A549 (cell line): ENCODE measurements around the gene ALKAL2.

Source experiments
- BHLHE40 ChIP-seq: IDR thresholded peaks from 2 replicates; pipeline ENCODE4 v1.6.1; 2012; ENCODE audit warnings: low read depth, low read length, inconsistent platforms
- EP300 ChIP-seq, 2 experiments: fragments of >200 bp; sonication (Bioruptor Twin); formaldehyde crosslinking; IDR thresholded peaks; 2 replicates in 1 of 2; 3 replicates in 1 of 2; pipeline ENCODE4 v1.6.1; 2016 to 2017
- FOSL2 ChIP-seq, 2 experiments: fragments of 450-650 bp in 1 of 2; fragments of >200 bp in 1 of 2; sonication (Bioruptor Twin) in 1 of 2; formaldehyde crosslinking; IDR thresholded peaks; 2 replicates each; pipeline versions ENCODE4 v1.5.0 to v1.6.1; 2016 to 2020; ENCODE audit warnings: mild to moderate bottlenecking in 1 of 2, moderate library complexity in 1 of 2
- JUN ChIP-seq, 2 experiments: fragments of >200 bp; sonication (Bioruptor Twin); formaldehyde crosslinking; IDR thresholded peaks; 2 replicates in 1 of 2; 3 replicates in 1 of 2; pipeline ENCODE4 v1.6.1; 2016 to 2017
- MAZ ChIP-seq: fragments of 150-350 bp; IDR thresholded peaks from 2 replicates; pipeline ENCODE4 v1.6.1; 2014; ENCODE audit warnings: antibody characterized with exemption, low read depth, low read length, borderline replicate concordance
- POLR2A ChIP-seq: IDR thresholded peaks from 2 replicates; pipeline ENCODE4 v1.6.1; 2012; ENCODE audit warnings: mild to moderate bottlenecking, low read length
- POLR2AphosphoS2 ChIP-seq: conservative IDR thresholded peaks from 2 replicates; pipeline ENCODE4 v1.6.1; 2012; ENCODE audit warnings: low read length, improper control_type of control experiment, inconsistent platforms
- RAD21 ChIP-seq, 2 experiments: fragments of >200 bp in 1 of 2; sonication (Bioruptor Twin) in 1 of 2; formaldehyde crosslinking in 1 of 2; IDR thresholded peaks in 1 of 2; conservative IDR thresholded peaks in 1 of 2; 2 replicates in 1 of 2; 3 replicates in 1 of 2; pipeline ENCODE4 v1.6.1; 2012 to 2018; ENCODE audit warnings: inconsistent platforms in 1 of 2
- RFX5 ChIP-seq: fragments of 450-650 bp; IDR thresholded peaks from 2 replicates; pipeline ENCODE4 v1.7.1; 2014; ENCODE audit warnings: antibody characterized with exemption, mild to moderate bottlenecking, moderate library complexity
- ZNF302 ChIP-seq: fragments of 250-450 bp; sonication (Bioruptor Pico); IDR thresholded peaks from 2 replicates; pipeline ENCODE4 v1.9.0; 2021; ENCODE audit warnings: inconsistent platforms, mild to moderate bottlenecking, moderate library complexity
- TF ChIP-seq, protein P1 (sequence below): IDR thresholded peaks from 2 replicates; pipeline ENCODE4 v1.6.1; 2012; ENCODE audit warnings: low read depth, borderline replicate concordance
- TF ChIP-seq, protein P2 (sequence below): fragments of >200 bp; sonication (Bioruptor Twin); formaldehyde crosslinking; IDR thresholded peaks from 3 replicates; pipeline ENCODE4 v1.5.1; 2016
- TF ChIP-seq, protein P3 (sequence below): fragments of 150-350 bp; IDR thresholded peaks from 2 replicates; pipeline ENCODE4 v1.6.1; 2014; ENCODE audit warnings: low read depth, mild to moderate bottlenecking, low read length

DNA sequence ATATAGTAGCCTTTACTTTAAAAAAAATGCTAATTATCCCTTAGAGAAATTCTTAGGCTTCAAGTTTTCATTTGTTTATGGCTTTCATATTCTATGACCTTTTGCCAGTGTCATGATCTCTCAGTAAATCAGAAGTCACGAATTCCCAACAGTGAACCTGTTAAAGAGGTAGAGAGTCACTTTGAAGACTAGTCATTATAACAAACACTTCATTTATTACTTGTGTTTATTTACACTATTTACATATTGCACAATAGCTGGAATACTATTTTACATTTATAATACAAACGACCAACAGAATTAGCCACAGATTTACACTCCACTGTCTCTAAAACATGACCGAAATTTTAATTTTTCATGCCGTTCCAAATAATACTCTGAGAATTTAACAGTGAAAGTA, 8.5 kb downstream of the ALKAL2 start:
- TF ChIP-seq, protein P1, sequence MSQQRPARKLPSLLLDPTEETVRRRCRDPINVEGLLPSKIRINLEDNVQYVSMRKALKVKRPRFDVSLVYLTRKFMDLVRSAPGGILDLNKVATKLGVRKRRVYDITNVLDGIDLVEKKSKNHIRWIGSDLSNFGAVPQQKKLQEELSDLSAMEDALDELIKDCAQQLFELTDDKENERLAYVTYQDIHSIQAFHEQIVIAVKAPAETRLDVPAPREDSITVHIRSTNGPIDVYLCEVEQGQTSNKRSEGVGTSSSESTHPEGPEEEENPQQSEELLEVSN, result no peak
- no peak for TF ChIP-seq ZNF302
- TF ChIP-seq, protein P2, sequence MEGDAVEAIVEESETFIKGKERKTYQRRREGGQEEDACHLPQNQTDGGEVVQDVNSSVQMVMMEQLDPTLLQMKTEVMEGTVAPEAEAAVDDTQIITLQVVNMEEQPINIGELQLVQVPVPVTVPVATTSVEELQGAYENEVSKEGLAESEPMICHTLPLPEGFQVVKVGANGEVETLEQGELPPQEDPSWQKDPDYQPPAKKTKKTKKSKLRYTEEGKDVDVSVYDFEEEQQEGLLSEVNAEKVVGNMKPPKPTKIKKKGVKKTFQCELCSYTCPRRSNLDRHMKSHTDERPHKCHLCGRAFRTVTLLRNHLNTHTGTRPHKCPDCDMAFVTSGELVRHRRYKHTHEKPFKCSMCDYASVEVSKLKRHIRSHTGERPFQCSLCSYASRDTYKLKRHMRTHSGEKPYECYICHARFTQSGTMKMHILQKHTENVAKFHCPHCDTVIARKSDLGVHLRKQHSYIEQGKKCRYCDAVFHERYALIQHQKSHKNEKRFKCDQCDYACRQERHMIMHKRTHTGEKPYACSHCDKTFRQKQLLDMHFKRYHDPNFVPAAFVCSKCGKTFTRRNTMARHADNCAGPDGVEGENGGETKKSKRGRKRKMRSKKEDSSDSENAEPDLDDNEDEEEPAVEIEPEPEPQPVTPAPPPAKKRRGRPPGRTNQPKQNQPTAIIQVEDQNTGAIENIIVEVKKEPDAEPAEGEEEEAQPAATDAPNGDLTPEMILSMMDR, result no peak
- no peak for TF ChIP-seq POLR2AphosphoS2
- no peak for TF ChIP-seq EP300 (IDR thresholded peaks at IDR 0.05)
- no peak for TF ChIP-seq POLR2A
- no peak for TF ChIP-seq JUN (IDR thresholded peaks at IDR 0.05)
- no peak for TF ChIP-seq MAZ
- TF ChIP-seq RAD21 (conservative IDR thresholded peaks at IDR 0.05 in 1 of 2, IDR thresholded peaks at IDR 0.05 in 1 of 2), result no peak
- TF ChIP-seq, protein P3, sequence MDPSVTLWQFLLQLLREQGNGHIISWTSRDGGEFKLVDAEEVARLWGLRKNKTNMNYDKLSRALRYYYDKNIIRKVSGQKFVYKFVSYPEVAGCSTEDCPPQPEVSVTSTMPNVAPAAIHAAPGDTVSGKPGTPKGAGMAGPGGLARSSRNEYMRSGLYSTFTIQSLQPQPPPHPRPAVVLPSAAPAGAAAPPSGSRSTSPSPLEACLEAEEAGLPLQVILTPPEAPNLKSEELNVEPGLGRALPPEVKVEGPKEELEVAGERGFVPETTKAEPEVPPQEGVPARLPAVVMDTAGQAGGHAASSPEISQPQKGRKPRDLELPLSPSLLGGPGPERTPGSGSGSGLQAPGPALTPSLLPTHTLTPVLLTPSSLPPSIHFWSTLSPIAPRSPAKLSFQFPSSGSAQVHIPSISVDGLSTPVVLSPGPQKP, result no peak
- no peak for TF ChIP-seq FOSL2 (IDR thresholded peaks at IDR 0.05)
- no peak for TF ChIP-seq FOSL2 (CRISPR knock-in tag; IDR thresholded peaks at IDR 0.05)
- no peak for TF ChIP-seq RFX5
- no peak for TF ChIP-seq BHLHE40
